ENCODE results near the gene TBL1X. TPM values are rescaled to one million over a fixed set of nuclear protein-coding genes. Genes with fewer than 3 reads are reported as not detected.
"Not testable (repeated sequence)": the region's sequence is repeated elsewhere in the genome, so short reads cannot be mapped to it uniquely, and the experiment has no call there.

The TBL1X gene
- total RNA-seq, 1 experiment from 2014 or later = 17.6 TPM

DNA sequence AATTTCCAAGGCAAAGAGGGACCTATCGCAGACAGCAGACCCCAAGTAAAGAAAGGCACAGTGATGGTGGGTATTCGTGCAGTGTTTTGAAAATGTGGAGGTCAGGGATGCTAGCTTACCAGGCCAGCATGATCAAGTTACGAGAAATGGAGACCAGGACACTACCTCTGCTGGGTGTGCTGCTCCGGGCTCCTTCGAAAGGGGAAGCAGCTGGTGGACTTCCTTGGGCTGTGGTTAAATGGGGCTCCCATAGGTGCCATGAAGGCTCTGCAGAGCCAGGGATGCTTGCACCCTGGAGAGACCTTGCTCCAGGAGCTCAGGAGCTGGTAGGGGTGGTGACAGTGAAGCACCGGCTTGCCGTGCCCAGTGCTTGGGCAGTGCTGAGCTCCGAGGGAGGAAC lies 68.8 kb downstream of the TBL1X start:
- no TSS peak for BruUV-seq (replicated peaks)
- Histone ChIP-seq H3F3A (ENCODE audit: insufficient read depth, low read depth) (no peaks in the 10 kb centered on the region), H3K9me3 (ENCODE audit: insufficient read depth, low read depth) (no peaks in the 10 kb centered on the region), H3K9me2 (ENCODE audit: insufficient read depth) (no peaks in the 10 kb centered on the region), H3K4me3 (no peak overlapping the region), H3K27me3 (ENCODE audit: insufficient read depth, low read depth) (no peaks in the 10 kb centered on the region), H2AFZ (no peak overlapping the region), H3K4me1 (replicated peaks; ENCODE audit: insufficient read depth) (no peaks in the 10 kb centered on the region), H3K4me2 (no peak overlapping the region), H3K36me3 (ENCODE audit: low read depth) (no peaks in the 10 kb centered on the region), H3K27ac (no peak overlapping the region), H3K79me2 (ENCODE audit: low read depth) (no peaks in the 10 kb centered on the region), H4K20me1 (ENCODE audit: insufficient read depth) (no peaks in the 10 kb centered on the region)
- ChIA-PET POLR2A (ENCODE audit: unreplicated experiment) (no interaction called here), CTCF (no interaction called here)
- no peak for TF ChIP-seq EZH2 (IDR thresholded peaks at IDR 0.05; ENCODE audit: low read depth)
- TF ChIP-seq, protein P1, sequence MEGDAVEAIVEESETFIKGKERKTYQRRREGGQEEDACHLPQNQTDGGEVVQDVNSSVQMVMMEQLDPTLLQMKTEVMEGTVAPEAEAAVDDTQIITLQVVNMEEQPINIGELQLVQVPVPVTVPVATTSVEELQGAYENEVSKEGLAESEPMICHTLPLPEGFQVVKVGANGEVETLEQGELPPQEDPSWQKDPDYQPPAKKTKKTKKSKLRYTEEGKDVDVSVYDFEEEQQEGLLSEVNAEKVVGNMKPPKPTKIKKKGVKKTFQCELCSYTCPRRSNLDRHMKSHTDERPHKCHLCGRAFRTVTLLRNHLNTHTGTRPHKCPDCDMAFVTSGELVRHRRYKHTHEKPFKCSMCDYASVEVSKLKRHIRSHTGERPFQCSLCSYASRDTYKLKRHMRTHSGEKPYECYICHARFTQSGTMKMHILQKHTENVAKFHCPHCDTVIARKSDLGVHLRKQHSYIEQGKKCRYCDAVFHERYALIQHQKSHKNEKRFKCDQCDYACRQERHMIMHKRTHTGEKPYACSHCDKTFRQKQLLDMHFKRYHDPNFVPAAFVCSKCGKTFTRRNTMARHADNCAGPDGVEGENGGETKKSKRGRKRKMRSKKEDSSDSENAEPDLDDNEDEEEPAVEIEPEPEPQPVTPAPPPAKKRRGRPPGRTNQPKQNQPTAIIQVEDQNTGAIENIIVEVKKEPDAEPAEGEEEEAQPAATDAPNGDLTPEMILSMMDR (conservative IDR thresholded peaks at IDR 0.05) = no peak
- DNase-seq = no peak
- intact Hi-C loops (cut with micrococcal nuclease; ENCODE audit: unreplicated experiment) = no loop called here

DNA sequence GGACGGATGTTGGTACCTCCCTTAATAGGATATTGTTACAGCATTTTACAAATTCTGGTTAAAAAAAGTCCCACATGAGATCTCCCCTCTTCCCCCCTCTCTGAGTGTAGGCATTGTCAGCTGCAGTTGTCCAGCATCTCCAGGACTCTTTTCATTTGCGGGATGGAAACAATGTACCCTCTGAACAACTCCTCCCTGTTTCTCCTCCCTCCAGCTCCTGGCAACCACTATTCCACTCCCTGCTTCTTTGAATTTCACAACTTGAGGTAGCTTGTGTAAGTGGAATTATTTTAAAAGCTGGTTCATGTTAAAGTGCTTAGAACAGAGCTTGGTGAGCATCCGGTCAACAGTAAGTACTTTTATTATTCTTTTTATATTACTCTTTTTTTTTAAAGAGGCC lies 69.8 kb downstream of the TBL1X start:
- no TSS peak for BruUV-seq (replicated peaks)
- intact Hi-C loops (cut with micrococcal nuclease; ENCODE audit: unreplicated experiment) = no loop called here
- ChIA-PET POLR2A (ENCODE audit: unreplicated experiment) (no interaction called here), CTCF (no interaction called here)
- H3K27me3 ChIP-seq (ENCODE audit: insufficient read depth, low read depth) = no peaks in the 10 kb centered on the region
- no peak for DNase-seq
- H3F3A ChIP-seq (ENCODE audit: insufficient read depth, low read depth) = no peaks in the 10 kb centered on the region
- H3K36me3 ChIP-seq (ENCODE audit: low read depth) = no peaks in the 10 kb centered on the region
- H2AFZ ChIP-seq = no peak overlapping the region
- no peaks in the 10 kb centered on the region for H3K79me2 ChIP-seq (ENCODE audit: low read depth)
- H3K9me2 ChIP-seq (ENCODE audit: insufficient read depth) = no peaks in the 10 kb centered on the region
- no peak overlapping the region for H3K4me3 ChIP-seq
- no peaks in the 10 kb centered on the region for H4K20me1 ChIP-seq (ENCODE audit: insufficient read depth)
- H3K4me2 ChIP-seq = no peak overlapping the region
- TF ChIP-seq, protein P1 (conservative IDR thresholded peaks at IDR 0.05) = no peak
- no peak for TF ChIP-seq EZH2 (IDR thresholded peaks at IDR 0.05; ENCODE audit: low read depth)
- H3K27ac ChIP-seq = no peak overlapping the region
- no peaks in the 10 kb centered on the region for H3K9me3 ChIP-seq (ENCODE audit: insufficient read depth, low read depth)
- no peaks in the 10 kb centered on the region for H3K4me1 ChIP-seq (replicated peaks; ENCODE audit: insufficient read depth)

DNA sequence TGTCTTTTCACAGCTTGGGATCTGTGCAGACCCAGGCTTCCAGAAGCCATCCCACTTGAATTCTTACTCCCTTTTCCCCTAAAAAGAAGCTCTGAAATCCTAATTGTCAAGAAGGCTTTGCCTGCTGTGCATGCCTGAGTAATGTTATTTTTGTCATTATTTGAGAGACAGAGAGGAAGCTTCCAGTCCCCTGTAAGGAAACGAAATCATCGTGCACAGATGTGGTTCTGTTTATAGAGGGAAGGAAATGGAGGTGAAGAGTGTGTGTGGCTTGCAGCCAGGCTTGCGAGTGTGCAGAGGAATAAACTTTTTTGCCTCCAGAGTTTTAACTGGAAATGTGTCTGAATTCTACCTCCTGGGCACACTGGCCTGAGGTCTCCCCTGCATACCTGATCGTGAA lies 70.2 kb downstream of the TBL1X start:
- no peaks in the 10 kb centered on the region for H3K9me3 ChIP-seq (ENCODE audit: insufficient read depth, low read depth)

DNA sequence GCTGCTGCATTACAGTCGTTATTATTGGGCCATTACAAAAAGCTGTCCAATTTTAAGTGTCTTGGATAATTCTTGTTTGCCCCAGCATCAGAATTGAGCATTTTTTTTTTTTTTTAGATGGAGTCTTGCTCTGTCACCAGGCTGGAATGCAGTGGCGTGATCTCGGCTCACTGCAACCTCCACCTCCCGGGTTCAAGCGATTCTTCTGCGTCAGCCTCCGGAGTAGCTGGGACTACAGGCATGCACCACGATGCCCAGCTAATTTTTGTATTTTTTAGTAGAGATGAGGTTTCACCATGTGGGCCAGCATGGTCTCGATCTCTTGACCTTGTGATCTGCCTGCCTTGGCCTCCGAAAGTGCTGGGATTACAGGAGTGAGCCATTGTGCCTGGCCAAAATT lies 71.3 kb downstream of the TBL1X start:
- H2AFZ ChIP-seq; H3K4me1 ChIP-seq (replicated peaks; ENCODE audit: insufficient read depth); CTCF ChIA-PET; H3K36me3 ChIP-seq (ENCODE audit: low read depth); H3K9me2 ChIP-seq (ENCODE audit: insufficient read depth); H3K4me2 ChIP-seq; BruUV-seq (replicated peaks); H3K4me3 ChIP-seq; H3K27ac ChIP-seq; POLR2A ChIA-PET (ENCODE audit: unreplicated experiment); DNase-seq; H3F3A ChIP-seq (ENCODE audit: insufficient read depth, low read depth); H3K79me2 ChIP-seq (ENCODE audit: low read depth); H3K27me3 ChIP-seq (ENCODE audit: insufficient read depth, low read depth); H3K9me3 ChIP-seq (ENCODE audit: insufficient read depth, low read depth); H4K20me1 ChIP-seq (ENCODE audit: insufficient read depth); intact Hi-C loops (cut with micrococcal nuclease; ENCODE audit: unreplicated experiment): not testable (repeated sequence)

More for the DNA sequence above, 70.2 kb downstream of the TBL1X start:
- intact Hi-C loops (cut with micrococcal nuclease; ENCODE audit: unreplicated experiment) = no loop called here
- H3K79me2 ChIP-seq (ENCODE audit: low read depth) = no peaks in the 10 kb centered on the region
- no peaks in the 10 kb centered on the region for H3F3A ChIP-seq (ENCODE audit: insufficient read depth, low read depth)
- no peaks in the 10 kb centered on the region for H3K27me3 ChIP-seq (ENCODE audit: insufficient read depth, low read depth)
- no peaks in the 10 kb centered on the region for H3K4me1 ChIP-seq (replicated peaks; ENCODE audit: insufficient read depth)
- H3K4me3 ChIP-seq = no peak overlapping the region
- H3K4me2 ChIP-seq = no peak overlapping the region
- POLR2A ChIA-PET (ENCODE audit: unreplicated experiment) = no interaction called here
- CTCF ChIA-PET = no interaction called here
- no peaks in the 10 kb centered on the region for H3K9me2 ChIP-seq (ENCODE audit: insufficient read depth)
- no TSS peak for BruUV-seq (replicated peaks)
- no peak for DNase-seq
- no peaks in the 10 kb centered on the region for H4K20me1 ChIP-seq (ENCODE audit: insufficient read depth)
- TF ChIP-seq, protein P1 (conservative IDR thresholded peaks at IDR 0.05) = no peak
- TF ChIP-seq EZH2 (IDR thresholded peaks at IDR 0.05; ENCODE audit: low read depth) = no peak
- no peak overlapping the region for H2AFZ ChIP-seq
- H3K36me3 ChIP-seq (ENCODE audit: low read depth) = no peaks in the 10 kb centered on the region
- H3K27ac ChIP-seq = no peak overlapping the region

All from PC-9 (cell line).